Stimulated activated CD4-positive, alpha-beta T cell treated with anti-CD3 and anti-CD28 coated beads, Interleukin-4, amount 100 ng/mL, for 4 hours (primary cell): ENCODE data around the gene RABEP2.
A peak's percentile ranks its signal among the peaks of the same experiment; 100 is the strongest.
"Not testable (repeated sequence)": the region's sequence is repeated elsewhere in the genome, so short reads cannot be mapped to it uniquely, and the experiment has no call there.

ENCODE experiments used
- DNase-seq, 2 experiments: peaks; one replicate each; pipeline ENCODE4 v3.0.0-alpha.2; 2020

RABEP2 gene

DNA sequence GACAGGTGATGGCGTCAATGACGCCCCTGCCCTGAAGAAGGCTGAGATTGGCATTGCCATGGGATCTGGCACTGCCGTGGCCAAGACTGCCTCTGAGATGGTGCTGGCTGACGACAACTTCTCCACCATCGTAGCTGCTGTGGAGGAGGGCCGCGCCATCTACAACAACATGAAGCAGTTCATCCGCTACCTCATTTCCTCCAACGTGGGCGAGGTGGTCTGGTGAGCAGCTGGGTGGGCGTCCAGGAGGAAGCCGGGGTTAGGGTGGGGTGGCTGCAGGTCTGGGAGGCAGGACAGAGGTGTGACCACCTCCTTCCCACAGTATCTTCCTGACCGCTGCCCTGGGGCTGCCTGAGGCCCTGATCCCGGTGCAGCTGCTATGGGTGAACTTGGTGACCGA, 23.2 kb downstream of the RABEP2 start:
- DNase-seq: no peak

- DNase-seq: no peak
Observed at GRCh38 chr16:28900601-28901000, 24.4 kb downstream of the RABEP2 start.

DNA sequence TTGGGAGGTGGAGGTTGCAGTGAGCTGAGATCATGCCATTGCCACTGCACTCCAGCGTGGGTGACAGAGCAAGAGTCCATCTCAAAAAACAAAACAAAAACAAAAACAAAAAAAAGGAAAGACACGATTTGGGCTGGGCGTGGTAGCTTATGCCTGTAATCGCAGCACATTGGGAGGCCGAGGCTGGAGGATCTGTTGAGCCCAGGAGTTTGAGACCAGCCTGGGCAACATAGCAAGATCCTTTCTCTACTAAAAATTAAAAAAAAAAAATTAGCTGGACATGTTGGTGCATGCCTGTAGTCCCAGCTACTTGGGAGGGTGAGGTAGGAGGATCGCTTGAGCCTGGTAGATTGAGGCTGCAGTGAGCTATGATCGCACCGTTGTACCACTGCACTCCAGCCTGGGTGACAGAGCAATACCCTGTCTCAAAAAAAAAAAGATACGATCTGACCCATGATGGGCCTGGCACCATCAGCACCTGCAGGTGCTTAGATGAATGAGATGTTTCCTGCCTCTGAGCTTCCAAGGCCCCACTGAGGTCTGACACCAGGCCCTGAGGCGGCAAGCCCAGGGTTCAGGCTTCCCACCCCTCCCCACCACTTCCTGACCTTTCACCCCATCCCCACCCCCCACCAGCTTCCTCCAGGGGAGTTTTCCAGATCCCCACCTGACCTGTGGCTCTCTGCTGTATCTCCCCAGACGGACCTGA, 25.0 kb downstream of the RABEP2 start:
- DNase-seq: no peak

DNA sequence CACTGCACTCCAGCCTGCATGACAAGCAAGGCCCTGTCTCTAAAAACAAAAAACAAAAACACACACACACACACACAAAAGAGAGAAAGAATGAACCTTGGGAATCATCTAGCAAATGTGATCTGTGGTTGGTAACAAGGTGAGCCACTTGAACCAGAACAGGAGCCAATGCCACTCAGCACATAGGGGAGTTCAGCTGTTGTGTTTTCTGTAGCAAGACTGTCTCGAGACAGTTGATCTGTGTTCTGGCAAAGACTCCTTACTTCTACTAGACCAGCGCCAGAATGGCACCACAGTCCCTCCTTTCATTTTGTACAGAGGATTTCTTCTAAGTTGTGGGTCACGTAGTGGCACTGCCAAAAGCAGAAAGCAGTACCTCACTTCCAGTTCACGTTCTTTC, 26.1 kb downstream of the RABEP2 start:
- no peak for DNase-seq

- DNase-seq: no peak
Observed at GRCh38 chr16:28898266-28898665, 26.8 kb downstream of the RABEP2 start.

GRCh38 chr16:28897826-28898225, 27.2 kb downstream of the RABEP2 start:
- DNase-seq: no peak

GRCh38 chr16:28895609-28896008, 29.4 kb downstream of the RABEP2 start:
- DNase-seq: no peak

GRCh38 chr16:28893291-28893690, 31.7 kb downstream of the RABEP2 start:
- DNase-seq: no peak

DNA sequence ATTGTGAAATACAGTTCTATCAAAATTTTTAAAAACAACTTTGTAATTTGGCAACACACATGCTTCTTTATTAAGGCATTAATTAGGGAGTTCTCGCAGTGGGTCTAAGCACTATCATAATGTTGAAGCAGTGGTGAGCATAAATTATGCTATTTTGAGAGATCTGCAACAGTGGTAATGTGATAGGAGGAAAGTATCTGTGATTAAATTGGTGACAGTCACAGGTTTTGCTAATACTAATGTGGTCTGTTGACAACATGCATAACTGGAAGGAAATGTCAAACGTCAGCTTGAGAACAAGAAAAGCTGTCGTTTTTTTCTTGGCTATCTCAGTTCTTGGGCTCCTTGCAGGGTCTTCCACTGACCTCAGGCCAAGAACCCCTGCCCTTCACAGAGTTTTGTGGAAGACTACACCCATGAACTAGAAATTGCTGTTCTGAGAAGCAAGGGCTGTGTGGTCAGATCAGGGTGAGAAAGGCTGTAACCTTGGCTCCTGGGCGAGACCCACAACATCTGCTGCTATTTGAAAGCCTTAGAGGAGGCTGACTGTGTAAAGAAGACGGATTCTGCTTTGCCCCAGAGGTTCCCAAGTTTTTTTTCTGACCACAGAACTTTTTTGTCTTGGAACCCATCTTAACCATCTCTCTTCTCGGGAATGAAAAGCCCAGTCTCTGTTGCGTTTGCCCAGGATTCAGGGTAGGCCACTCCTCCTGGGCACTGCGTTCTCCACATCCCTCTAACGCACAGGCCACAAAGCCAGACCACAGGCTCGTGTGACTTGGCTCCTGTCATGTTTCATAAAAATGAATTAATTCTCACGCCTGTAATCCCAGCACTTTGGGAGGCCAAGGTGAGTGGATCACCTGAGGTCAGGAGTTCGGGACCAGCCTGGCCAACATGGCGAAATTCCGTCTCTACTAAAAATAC, 32.8 kb downstream of the RABEP2 start:
- DNase-seq: no peak

GRCh38 chr16:28890355-28890754, 34.7 kb downstream of the RABEP2 start:
- not testable (repeated sequence) for DNase-seq

DNA sequence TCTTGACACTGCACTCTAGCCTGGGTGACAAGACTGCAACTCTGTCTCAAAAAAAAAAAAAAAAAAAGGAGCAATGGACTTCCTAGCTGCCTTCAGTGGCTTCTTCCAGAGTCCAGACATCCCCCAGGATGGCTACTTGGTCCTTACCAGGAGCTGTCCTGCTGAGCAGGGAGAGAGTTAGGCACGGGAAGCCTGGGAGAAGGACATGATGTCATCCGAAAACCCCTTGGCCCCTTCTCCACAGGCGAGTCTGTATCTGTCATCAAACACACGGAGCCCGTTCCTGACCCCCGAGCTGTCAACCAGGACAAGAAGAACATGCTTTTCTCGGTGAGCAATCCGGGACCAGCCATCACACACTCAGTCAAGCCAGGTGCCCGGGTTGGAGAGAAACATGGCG, 38.1 kb downstream of the RABEP2 start:
- DNase-seq: no peak

- no peak for DNase-seq
Observed at GRCh38 chr16:28884045-28884444, 41.0 kb downstream of the RABEP2 start.

DNA sequence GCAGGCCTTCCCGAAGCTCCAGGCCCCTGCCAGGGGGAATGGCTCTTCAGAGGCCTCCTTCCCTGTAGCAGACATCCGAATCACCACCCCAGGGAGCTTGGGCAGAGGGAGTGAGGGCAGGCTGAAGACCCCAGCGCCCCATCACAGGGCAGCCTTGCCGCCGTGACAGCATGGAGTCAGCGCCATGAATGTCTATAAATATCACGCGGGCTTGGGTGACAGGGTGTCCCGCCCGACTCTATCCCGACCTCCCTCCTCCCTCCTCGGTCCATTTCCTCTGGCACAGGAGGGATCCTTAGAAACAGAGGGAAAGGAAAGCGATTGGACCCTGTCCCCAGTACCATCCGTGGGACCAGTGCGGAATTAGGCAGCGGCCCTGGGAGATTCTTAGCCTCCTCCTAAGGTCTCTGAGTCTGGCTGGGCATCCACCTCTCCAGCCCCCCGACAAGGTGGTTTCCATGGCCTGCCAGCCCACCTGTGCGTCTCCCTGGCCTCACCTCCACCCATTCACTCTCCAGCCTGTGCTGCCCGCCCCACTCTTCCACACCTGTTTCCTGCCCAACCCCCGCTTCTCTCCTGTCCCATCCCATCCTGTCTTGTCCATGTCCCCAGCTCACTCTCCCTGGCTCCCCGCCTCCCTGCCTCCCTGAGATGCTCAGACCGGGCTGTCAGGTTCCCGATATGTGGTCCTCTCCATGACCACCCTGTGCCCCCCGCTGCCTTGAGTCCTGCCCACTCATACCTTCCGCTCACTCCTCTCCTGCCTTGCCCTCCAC, 41.6 kb downstream of the RABEP2 start:
- no peak for DNase-seq

GRCh38 chr16:28882551-28883160, 42.4 kb downstream of the RABEP2 start:
- no peak for DNase-seq

DNA sequence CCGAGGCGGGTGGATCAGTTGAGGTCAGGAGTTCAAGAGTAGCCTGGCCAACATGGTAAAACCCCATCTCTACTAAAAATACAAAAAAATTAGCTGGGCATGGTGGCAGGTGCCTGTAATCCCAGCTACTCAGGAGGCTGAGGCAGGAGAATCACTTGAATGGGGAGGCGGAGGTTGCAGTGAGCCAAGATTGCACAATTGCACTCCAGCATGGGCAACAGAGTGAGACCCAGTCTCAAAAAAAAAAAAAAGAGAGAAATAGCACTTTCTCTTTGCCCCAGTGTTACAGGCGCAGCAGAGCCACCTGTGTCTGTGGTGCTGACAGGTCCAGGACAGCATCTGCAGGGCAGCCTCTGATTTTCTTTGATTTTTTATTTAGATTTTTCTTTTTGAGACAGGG, 43.5 kb downstream of the RABEP2 start:
- DNase-seq: not testable (repeated sequence)

- DNase-seq: no peak
Observed at GRCh38 chr16:28880955-28881354, 44.1 kb downstream of the RABEP2 start.

DNA sequence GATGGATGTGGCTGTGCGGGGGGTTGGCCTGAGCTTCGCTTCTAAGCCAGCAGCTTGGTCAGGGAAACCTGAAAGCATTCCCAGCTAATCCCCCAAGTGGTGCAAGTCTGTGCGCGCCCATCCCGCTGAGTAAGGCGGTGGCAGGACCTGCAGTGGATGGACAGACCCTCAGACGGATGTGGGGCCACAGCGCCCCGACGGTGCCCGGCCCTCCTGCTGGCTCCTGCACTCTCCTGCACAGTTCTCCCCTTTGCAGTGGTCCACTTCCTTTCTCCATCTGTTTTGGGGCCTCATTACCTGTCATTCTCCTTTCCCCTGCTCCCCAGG, 44.5 kb downstream of the RABEP2 start:
- DNase-seq: no peak

GRCh38 chr16:28879841-28880588, 45.0 kb downstream of the RABEP2 start:
- peak; percentile 87 to 92 for DNase-seq

DNA sequence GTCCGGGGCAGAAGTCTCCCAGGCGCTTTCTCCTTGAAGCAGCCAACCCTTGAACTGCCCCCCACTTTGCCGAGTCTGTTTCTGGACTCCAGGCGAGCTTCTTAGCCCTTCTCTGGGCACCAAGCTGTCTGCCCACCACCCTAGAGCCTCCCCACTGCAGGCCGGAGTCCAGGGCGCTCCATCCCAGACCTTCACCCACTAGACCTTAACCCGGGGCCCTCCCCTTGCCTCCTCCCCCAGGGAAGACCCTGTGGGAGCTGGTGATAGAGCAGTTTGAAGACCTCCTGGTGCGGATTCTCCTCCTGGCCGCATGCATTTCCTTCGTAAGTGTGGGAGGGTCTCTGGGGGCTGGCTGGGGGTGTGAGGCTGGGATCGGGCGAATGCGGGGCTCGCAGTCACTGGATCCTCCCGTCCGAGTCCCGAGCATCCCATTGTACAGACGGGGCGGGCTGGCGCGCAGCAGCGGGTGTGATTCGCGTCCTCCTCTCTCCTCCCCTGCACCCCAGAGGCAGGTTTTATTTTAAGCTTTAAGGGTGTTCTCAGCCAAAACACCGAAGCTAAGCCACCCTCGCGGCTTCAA, 45.7 kb downstream of the RABEP2 start:
- no peak for DNase-seq

GRCh38 chr16:28878083-28878926, 46.7 kb downstream of the RABEP2 start, which contains the start of gene ATP2A1:
TSS of gene ATP2A1 (plus strand) at chr16:28878488. CDS start at chr16:28878672, 184 bp downstream.
- no peak for DNase-seq

DNA sequence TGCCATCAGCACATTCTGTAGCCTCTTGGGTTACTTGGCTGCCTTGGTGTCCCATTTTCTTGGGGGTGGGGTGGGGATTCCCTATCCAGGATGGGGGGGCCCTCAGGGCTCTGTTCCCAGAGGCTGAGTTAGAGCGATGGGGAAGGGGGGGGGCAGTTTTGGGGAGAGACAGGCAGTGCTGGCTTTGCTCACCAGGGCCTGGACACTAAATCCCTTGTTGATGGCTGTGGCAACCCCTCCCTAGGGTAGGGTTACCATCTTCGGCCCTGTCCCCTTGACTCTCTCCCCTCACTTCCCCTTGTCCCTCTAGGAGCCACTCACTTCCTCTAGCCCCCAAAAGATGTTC, 47.4 kb downstream of the RABEP2 start:
- no peak for DNase-seq
